Stimulated activated CD8-positive, alpha-beta memory T cell treated with anti-CD3 and anti-CD28 coated beads, Interleukin-4, amount 100 ng/mL, for 24 hours (primary cell): ENCODE data around the gene EYA4.

Source experiments
- DNase-seq: peaks from one replicate; pipeline ENCODE4 v3.0.0-alpha.2; 2020; ENCODE audit warnings: low read depth

Gene EYA4

DNA sequence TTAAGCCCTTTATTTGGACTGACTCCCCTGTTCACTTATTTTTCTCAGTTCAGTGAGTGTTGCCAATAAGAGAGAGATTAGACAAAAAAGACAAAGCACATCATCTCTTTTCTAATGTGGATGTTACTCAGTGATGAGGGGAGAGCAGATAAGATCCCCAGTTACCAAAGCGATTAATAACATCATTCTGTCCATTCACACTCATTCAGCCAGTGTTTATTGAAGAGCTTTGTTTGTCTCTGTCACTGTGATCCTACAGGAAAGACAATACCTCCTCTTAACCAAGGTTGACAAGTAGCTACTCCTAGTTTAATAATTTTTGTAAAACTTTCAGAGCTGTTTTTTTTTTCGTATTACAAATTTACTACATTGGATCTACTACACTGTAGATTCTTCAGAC lies 163.0 kb downstream of the EYA4 start:
- no peak for DNase-seq

DNA sequence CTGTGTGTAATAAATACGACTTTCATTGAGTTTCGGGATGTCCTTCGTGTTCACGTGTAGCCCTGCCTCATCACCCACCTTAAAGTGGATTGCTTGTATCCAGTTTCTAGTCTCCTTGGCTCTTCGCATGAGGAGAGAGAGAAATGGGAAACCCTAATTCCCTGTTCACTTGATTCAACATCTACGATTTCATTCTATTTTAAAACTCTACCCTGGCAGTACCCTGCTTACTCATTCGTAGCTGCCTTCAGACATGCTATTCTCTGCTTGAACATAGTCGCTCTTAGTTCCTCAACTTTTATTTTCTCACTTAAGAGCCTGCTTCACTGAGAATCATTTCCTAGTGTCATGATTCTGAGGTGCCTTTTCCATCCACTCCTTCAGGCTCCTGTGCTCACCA lies 163.6 kb downstream of the EYA4 start:
- DNase-seq, result no peak

DNA sequence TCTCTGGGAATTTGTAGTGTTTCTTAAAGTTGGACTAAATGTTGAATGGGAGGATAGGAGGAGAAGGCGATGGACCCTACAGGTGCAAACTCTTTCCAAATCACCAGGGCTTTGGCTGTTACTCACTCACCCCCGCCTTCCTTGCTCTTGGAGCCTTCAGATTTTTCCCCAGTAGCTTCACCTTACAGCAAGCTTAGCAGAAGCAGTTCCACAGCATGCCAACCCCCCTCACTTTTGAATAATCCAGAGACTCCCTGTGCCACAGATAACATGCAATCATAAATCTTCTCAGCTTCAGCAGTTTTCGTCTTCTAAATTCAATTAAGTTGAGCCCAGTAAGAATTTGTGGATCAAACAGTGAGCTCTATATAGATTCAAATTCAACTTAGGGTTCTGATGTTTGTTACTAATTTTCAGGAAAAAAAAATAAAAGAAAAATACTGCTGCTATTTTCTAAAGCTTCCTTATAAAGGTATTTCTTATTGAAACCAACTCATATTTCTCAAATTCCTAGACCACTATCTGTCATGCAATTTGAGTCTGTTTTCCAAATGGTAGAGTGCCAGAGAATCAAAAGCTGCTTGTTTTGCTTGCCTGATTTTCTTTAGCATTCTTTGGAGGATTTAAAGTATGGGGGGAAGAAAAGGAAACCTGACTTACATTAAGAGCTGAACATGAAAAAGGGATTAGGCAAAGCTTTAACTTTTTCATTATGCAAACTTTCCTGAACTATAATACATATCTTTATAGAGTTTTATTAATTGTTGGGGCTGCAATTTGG lies 166.4 kb downstream of the EYA4 start:
- DNase-seq, result no peak

DNA sequence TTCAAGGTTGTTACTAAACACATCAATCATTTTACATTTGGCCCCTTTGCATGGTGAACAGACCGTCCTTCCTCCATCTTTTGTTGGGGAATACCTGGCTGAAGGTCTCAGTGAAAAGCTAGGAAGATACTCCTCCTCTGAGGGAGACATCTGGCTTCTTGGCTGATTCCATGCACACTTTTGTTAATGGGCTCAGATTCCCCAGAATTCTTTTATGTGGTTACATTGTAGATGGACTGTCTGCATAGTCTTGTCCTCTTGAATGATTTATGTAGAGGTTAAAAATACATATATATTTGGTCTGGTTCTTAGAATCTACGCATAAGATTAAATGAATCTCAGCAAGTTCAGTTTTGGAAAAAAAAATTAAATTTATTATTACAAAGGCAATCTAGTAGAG lies 167.0 kb downstream of the EYA4 start:
- no peak for DNase-seq

DNA sequence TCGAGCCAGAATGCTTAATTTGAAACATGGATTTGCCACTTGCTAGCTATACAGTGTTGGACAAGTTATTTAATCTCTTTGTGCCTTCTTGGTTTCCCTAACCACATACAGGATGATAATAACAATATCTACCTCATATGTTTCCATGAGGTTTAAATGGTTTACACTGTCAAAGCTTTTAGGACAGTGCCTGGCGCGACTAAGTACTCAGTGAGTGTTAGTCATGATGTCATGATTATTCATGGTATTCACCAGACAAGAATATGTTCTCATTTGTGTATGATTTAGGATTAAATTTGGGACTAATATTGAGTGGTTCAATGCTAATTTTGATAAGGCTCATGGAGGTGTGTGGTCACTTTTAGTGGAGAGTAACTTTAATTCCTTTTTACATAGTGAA lies 167.4 kb downstream of the EYA4 start:
- DNase-seq, result no peak

DNA sequence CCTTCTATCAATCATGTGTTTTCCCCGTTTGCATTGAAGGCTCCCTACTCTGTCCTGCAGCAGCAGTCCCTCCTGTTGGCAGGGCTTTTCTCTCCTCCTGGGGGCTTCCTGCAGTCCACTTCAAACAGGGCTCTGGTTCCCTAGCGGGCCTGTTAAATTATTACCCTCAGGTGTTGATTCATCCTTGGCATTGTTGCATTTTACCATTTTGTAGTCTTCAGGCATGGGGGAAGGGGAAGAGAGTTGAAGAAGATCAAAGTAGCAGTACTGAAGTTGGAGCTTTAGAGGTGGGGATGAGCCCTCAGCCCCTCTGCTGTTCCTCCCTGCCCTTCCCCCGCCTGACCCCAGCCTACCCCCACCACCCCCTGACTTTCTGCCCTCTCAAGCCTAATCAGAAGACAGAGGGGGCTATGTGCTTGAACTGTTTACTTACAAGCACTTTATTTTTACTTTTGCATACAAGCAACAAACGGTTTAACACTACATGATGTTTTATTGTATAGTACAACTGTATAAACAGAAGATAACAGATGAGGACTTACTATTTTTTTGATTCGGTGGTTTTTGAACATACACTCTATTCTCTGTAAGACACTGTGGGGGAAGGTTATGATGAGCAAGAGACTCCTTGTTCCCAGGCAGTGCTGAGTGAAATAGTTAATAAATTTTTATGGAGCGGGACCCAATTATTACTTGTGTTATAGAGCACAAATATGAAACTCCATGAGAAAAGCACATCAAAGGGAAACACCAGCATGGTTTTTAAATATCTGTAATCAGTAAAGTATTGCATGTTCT lies 169.7 kb downstream of the EYA4 start:
- DNase-seq, result no peak

DNA sequence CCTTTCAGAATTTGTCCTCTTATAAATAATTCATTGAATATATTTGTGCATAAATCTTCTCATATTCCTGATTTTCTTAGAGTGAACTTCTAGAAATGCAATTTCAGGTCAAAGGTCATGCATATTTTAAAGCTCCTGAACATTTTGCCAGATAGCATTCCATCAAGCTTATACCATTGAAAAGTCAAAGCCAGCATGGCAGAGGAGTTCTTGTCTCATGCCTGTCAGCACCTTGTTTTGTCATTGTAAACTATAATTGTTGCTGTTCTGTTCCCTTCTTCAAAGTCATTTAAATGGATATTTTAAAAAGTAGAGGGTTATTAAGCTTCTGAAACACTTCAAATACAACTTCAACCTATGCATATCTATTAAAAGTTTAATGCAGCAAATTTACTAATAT lies 170.6 kb downstream of the EYA4 start:
- DNase-seq, result no peak

DNA sequence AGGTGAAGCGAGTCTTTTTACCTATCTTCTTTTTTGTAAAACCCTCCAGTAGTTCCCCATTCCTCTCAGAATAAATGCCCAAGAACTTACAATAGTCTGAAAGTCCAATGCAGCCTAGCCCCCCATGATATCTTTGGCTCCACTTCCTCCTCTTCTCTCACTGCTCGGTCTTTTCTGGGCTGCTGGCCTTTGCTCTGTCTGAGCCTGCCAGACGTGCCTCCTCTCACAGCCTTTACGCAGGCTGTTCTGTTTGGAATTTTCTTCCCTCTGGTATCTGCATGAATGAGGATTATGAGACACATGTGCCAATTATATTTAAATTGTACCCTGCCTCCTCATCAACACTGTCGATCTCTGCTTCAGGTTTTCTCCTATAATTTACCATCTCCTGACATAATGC lies 174.1 kb downstream of the EYA4 start:
- no peak for DNase-seq

DNA sequence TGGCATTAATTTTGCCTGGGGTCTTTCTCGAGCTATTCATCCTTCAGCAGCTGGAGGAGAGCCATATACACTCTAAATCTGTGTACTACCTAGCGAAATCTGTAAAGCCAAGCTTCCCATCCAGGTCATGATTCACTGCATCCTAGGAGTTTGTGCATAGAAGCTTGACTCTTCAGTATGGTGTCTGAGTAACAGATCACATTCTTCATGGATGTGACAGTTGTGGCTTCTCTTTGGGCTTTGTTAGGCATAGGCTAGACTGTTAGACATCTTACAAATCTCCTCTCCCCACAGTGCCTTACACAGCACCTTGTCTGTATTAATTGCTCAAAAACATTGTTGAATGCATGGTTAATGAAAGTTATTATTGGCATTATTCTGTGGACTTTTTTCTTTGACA lies 177.0 kb downstream of the EYA4 start:
- no peak for DNase-seq

DNA sequence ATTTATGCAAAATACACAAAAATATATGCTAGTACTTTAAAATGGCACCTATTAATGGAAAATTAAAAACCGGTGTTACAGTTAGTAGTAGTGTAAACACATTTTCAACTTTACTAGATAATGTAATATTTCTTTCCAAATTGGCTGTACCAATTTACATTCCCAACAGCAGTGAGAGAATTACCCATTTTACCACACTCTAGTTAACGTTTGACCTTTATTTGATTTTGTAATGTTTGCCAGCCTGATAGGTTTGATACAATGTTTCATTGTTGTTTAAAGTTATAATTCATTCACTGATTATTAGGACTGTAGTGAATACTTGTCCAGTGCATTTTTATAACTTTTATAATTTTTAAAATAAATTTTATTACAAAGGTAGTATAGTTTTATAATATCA lies 182.1 kb downstream of the EYA4 start:
- DNase-seq, result no peak

DNA sequence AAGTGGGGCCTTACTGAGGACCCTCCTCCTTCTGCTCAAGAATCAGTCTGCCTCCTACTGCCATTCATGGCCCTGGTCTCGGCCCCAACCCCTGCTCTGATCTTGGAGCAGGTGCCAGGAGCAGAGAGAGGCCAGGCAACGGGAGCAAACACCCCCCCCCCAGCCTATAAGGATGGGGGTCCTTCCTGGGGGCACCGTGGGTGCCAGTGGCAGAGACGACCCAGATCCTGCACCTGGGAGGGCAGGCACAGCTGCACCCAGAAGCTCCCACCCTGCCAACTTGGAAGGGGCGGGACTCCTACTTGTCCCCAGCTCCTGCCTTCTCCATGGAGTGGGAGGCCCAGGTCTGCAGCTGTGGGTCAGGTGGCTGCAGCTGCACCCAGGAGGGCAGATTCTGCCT lies 183.2 kb downstream of the EYA4 start:
- DNase-seq, result no peak

DNA sequence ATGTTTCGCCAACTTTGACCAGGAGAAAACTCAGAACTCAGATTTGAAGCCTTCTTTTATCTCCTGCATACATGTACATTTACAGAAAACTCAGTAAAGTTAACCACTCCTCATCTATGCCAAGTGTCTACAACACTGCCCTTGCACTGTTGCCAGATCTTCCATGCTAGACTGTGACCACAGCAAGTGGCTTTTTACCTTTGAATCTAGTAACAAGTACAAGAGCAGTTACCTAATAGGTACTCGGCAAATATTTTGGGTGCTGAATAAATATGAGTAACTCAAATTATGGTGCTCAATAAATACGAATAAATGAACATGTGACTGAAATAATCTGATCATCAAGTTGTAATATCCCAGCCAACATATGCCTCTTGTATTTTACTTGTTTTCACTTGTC lies 184.9 kb downstream of the EYA4 start:
- no peak for DNase-seq

DNA sequence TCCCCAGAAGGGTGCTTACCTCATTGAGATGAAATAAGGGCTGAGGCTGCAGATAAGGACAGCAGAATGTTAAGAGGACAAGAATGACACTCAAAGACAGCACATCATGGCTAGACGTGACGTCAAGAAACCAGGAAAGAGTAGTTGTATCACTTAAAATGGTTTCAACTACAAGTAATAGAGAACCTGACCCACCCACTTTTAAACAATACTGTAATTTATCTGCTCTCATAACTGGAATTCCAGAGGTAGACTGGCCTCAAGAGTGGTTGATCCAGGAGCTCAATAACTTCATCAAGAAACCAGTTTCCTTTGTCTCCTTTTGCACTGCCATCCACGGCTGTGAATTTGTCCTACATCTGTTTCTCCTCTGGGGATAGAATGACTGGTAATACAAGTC lies 187.1 kb downstream of the EYA4 start:
- DNase-seq, result no peak

DNA sequence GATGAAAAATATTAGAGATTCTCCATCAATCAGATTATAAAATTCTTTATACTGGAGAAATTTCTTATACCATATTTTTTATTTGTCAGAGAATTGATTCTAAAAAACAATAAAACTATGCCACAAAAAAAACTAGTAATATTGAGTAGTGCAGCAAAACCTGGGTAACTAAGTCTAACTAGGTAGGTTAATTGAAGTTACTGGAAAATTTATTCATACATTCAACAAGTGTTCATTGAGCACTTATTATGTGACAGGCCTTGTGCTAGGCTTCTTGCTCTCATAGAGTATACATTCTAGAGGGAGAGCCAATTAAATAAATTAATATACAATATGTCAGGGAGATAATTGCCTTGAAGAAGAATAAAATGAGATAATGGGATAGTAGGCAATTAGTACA lies 189.4 kb downstream of the EYA4 start:
- no peak for DNase-seq

DNA sequence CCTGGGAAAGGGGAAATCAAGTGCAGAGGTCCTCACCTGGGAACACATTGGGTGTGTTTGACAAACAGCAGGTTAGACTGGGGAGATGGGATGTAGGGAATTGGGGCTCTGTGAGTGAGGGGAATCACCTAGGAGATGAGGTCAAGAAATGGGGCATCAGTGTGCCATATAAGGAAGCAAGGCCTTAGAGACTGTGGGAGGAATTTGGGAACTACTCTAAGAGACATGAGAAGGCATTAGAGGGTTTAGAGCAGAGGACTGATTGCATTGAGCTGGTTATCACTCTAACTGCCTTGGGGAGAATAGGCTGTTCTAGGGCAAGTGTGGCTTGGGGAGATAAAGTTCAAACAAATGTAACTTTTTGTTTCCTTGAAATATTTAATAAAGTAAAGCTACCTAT lies 189.9 kb downstream of the EYA4 start:
- no peak for DNase-seq

DNA sequence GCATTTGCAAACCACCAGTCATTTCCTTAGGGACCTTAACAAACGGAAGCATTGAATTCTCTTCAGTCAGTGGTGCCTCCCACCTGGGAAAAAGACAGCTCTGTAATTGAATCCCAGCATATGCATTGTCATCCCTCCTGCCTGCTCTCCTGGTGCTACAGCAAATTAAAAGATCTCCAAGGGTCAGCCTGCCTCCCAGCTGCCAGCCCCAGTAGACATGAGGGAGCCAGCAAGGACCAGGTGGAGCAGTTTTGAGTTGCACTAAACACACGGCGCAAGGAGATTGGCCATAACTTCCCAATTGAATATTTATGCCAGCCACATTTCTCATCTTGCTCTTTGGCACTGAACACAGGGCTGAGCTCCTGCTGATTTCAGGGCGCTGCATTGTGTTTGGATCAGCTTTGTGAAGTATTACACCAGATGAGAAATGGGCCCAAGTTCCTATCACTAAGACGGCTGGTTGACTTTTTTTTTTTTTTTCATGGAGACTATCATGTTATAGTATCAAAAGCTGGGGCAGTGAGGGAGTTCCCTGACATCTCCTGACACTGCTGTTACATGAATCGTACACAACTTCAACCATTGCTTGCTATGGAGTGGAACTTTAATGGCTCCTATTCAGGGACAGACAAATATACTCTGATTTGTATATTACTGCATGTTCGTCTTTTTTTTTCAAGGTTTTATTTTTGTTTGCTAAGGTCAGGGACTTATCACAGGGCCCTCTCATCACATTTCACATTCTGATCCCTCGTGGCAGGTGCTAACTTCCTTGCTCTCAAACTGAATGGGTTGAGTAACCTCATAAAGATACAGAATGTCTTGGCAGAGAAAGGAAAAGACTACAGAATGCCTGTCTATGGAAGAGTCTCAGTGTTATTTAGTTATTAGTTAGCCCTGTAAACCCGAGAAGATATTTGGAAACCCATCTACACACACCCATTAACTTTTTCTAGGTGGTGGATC lies 191.1 kb downstream of the EYA4 start:
- DNase-seq, result no peak

DNA sequence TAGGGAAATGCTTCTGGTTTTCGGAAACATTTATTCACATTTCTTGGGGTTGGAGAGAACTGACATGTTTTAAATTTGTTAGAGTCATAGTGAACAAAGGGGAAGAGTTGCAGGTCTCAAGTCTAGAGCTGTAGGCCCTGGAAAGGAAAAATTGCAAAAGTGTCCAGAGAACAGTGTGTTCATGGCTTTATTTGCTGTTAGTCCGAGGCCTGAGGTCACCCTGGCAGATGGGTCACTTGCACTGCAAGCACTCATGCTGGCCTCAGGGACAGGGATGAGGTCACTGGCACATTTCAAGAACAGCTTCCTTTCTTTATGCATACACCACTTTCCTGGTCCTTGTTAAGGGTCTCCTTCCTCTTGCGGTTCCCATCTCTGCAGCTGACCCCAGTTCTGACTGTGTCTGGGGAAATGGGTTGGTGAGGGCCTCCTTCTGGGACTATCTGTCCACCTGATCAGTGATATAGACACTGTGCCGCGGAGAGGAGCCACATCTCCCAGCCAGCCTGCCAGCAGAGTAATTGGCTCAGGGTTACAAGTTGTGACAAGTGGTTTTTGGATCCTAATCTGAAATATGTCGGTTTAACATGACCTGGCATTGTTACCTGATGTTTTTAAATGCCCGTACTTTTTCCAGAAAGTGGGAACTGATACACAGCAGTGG lies 194.0 kb downstream of the EYA4 start:
- no peak for DNase-seq

DNA sequence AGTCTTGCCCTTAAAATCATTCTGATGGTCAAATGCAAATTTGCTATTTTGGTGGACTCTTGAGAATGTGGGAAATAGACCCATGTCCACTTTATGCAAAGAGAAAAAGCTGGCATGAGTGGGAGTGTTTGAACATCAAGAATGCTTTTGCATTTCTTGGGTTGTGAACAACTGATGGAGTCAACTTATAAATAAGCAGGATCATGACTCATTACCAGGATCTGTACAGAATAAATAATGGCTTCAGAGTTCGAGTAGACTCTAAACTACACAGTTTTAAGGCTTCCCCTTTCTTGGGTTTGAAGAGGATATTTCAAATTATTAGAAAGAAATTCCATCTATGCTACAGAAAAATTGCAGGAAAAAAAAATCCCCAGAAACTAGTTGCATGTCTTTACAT lies 195.5 kb downstream of the EYA4 start:
- DNase-seq, result no peak

DNA sequence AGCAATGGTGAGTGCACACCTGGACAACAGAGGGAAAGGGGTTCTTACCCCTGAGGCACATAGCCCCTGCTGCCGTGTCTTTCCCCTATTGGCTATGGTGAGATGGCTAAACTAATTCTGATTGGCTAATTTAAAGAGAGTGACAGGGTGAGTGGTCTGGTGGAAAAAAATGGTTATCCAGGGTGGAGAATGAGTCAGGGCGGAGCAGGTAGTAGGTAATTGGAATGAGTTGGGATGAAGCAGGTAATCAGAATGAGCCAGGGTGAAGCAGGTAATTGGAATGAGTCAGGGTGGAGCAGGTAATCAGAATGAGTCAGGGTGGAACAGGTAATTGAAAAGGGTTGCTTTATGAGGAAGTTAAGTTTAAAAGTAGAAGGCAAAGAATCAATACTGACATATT lies 200.3 kb downstream of the EYA4 start:
- DNase-seq, result no peak

DNA sequence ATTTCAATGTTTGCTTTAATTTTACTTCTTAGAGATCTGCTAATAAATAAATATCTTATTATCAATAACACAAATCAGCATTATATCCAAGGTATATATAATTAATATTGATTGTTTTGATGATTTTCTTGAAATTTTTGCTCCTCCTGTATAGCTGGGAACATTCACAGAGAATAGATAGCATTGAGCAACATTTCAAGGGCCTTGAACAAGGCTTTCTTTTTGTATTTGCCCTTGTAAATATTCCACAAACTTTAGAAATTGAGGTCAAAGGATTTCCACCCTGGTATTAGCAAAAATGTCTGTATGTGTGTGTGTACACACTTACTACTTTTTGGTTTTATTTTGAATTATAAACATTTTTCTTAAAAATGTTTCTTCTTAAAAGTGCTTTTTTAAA lies 205.6 kb downstream of the EYA4 start:
- no peak for DNase-seq

DNA sequence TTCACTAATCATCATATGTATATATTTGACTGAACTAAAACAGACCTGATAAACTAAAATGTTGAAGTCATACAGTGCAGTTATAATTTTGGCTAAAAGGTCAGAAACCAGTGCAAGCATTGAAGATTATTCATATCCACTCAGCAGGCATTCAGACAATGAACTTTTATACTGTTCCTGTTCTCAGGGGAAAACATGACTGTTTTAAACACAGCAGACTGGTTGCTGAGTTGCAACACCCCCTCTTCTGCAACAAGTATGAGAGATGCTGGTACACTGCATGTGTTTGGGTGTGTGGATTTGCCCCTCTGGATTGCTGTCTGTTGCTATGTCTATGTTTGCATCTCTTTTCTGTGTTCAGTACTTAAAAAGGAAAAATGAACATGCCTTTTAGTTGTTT lies 206.8 kb downstream of the EYA4 start:
- DNase-seq, result no peak

DNA sequence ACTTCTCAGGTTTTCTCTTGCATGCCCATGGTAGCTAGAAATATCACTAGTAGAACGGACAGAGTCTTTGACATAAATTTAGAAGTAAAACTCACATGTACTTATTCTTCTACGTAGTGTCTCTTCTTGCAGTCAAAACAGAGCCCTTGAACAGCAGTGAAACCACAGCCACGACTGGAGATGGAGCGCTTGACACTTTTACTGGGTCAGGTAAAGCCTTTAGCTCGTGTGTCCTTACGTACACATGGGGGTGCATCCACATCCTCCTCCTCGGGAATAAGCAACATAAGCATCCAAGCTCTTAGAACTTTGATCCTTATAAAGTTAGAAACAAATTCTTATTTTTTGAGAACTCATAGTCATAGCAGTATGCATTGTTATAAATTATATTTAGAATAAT lies 215.3 kb downstream of the EYA4 start:
- no peak for DNase-seq
